Mucosa of rectum (tissue), 2 donors: ENCODE data around the gene CDK11A.
"Not testable (repeated sequence)": the region's sequence is repeated elsewhere in the genome, so short reads cannot be mapped to it uniquely, and the experiment has no call there.

Experiments used
- H3K27ac ChIP-seq, 2 donors: one replicate each; pipeline ENCODE4 v1.7.0; 2013; ENCODE audit warnings: inconsistent platforms in 2 of 2, low read depth in 2 of 2, low read length in 2 of 2
- H3K27me3 ChIP-seq, 2 donors: one replicate each; pipeline ENCODE4 v1.7.0; 2013; ENCODE audit warnings: low read length in 2 of 2; ENCODE audit not compliant: control insufficient read depth in 2 of 2, insufficient read depth in 2 of 2
- H3K36me3 ChIP-seq, 2 donors: one replicate each; pipeline ENCODE4 v1.7.0; 2013; ENCODE audit warnings: low read length in 2 of 2; ENCODE audit not compliant: control insufficient read depth in 2 of 2, insufficient read depth in 2 of 2
- H3K4me1 ChIP-seq, 2 donors: one replicate each; pipeline ENCODE4 v1.7.0; 2013; ENCODE audit warnings: low read length in 2 of 2, mild to moderate bottlenecking in 1 of 2; ENCODE audit not compliant: control insufficient read depth in 2 of 2, insufficient read depth in 2 of 2
- H3K4me3 ChIP-seq, 2 donors: one replicate each; pipeline ENCODE4 v1.7.0; 2013; ENCODE audit warnings: low read length in 2 of 2
- H3K9ac ChIP-seq, 2 donors: one replicate each; pipeline ENCODE4 v1.7.0; 2013; ENCODE audit warnings: low read length in 2 of 2, low read depth in 1 of 2, mild to moderate bottlenecking in 1 of 2
- H3K9me3 ChIP-seq, 2 donors: one replicate each; pipeline ENCODE4 v1.7.0; 2013; ENCODE audit warnings: low read length in 2 of 2; ENCODE audit not compliant: control insufficient read depth in 2 of 2
- donor health status: healthy.
- donor health status: Normal muscosa, but diverticular disease.

The CDK11A gene

DNA sequence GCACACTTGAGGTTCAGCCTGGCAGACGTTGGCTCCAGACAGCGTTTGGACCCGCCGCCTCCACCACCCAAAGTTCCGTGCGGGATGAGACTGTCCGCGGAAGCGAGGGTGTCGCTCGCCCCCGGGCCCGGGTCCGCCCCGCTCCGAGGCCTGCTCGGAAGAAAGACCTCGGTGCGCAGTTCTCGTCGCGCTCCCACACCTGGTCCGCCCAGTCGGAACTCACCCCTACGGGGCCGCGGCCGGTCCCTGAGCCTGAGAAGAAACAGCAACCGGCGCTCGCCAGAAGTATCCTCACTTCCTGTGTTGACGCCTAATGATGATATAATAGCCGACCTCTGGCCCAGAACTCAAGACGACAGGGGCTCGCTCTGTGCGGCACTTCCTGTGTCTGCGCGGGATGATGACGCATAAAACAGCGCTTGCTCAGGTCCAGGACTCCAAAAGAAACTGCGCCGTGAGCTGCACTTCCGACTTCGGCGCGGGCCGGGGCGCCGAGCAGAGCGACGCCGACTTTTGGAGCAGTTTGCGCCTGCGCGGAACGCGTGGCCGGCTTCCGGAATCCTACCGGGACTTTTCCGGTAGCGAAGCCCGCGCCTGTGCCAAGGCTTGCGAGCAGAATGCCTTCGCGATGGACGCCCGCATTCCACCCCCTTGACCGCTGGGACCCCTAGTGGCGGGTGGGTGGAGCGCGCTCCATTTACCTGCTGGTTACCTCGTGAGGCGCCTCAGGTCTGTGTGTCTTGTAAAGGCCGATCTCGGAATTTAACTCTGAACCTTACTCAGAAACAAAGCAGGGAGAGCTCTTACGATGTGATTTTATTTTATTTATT is at the start of gene CDK11A:
Gene CDK11A, minus strand, starts transcription at position 323 of the 830 bp plus-strand sequence. CDS start 1,539 bp downstream, outside the sequence.
- H3K27ac ChIP-seq, result peak within 1 kb of the TSS; percentile 86 to 88
- peak within 1 kb of the TSS; percentile 70 to 84 for H3K9ac ChIP-seq
- not testable (repeated sequence) for H3K9me3 ChIP-seq, H3K27me3 ChIP-seq, H3K4me1 ChIP-seq
- peak within 1 kb of the TSS; percentile 70 to 74 for H3K4me3 ChIP-seq
- peaks cover 4 to 13% of the 10 kb centered on the region in 2 donors for H3K36me3 ChIP-seq

DNA sequence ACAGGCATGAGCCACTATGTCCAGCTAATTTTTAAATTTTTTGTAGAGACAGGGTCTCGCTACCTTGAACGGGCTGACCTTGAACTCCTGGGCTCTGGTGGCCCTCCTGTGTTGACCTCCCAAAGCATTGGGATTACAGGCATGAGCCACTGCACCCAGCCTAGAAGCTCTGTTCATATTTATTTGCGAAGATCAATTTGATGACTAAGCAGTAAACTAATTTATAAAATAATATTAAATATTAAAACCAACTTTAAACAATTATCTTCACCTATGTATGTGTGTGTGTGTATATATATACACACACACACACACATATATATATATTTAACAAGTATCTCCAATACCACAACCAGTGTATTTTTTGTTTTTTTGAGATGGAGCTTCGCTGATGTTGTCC is 49.7 kb upstream of the CDK11A start:
- Histone ChIP-seq H3K4me3 (no peak overlapping the region), H3K36me3 (peaks cover 7% of the 10 kb centered on the region in 2 donors), H3K27ac (no peak overlapping the region), H3K4me1 (peaks cover 23 to 24% of the 10 kb centered on the region in 2 donors), H3K9me3 (no peaks in the 10 kb centered on the region), H3K9ac (no peak overlapping the region), H3K27me3 (no peaks in the 10 kb centered on the region)

DNA sequence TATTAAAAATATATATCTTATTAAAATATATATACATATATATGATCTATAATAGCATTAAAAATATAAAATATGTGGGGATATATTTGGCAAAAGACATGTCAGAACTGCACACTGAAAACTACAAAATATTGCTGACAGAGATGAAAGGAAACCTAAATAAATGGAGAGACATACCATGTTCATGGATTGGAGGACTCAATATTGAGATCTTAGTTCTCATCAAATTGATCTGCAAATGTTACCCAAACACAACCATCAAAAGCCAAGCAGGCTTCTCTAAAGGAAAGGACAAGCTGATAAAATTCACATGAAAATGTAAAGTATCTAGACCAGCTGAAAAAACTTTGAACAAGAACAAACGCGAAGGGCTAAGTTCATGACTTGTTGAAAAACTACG is 46.9 kb upstream of the CDK11A start:
- no peak overlapping the region for H3K27ac ChIP-seq
- peaks cover 10 to 11% of the 10 kb centered on the region in 2 donors for H3K4me1 ChIP-seq
- no peaks in the 10 kb centered on the region for H3K27me3 ChIP-seq
- no peak overlapping the region for H3K4me3 ChIP-seq
- H3K36me3 ChIP-seq, result peaks cover 7 to 16% of the 10 kb centered on the region in 2 donors
- no peaks in the 10 kb centered on the region for H3K9me3 ChIP-seq
- H3K9ac ChIP-seq, result no peak overlapping the region

DNA sequence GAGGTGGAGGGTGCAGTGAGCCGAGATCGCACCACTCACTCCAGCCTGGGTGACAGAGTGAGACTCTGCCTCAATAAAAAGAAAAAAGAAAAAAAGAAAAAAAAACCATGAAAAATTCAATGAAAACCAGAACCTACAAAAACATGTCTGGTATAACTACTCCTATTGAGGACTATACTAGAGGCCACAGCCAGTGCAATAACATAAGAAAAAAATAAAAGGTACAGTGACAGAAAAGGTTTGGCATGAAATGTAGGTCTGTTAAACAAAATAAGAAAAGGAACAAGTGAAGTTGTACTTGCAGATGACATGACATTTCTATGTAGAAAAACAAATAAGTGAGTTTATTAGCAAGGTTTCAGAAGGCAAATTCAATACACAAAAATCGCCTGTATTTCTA is 45.9 kb upstream of the CDK11A start:
- Histone ChIP-seq H3K4me3 (no peak overlapping the region), H3K9me3 (no peaks in the 10 kb centered on the region), H3K36me3 (peaks cover 7 to 17% of the 10 kb centered on the region in 2 donors), H3K4me1 (peaks cover under 1 to 2% of the 10 kb centered on the region in 2 donors), H3K27me3 (no peaks in the 10 kb centered on the region), H3K9ac (no peak overlapping the region), H3K27ac (no peak overlapping the region)

DNA sequence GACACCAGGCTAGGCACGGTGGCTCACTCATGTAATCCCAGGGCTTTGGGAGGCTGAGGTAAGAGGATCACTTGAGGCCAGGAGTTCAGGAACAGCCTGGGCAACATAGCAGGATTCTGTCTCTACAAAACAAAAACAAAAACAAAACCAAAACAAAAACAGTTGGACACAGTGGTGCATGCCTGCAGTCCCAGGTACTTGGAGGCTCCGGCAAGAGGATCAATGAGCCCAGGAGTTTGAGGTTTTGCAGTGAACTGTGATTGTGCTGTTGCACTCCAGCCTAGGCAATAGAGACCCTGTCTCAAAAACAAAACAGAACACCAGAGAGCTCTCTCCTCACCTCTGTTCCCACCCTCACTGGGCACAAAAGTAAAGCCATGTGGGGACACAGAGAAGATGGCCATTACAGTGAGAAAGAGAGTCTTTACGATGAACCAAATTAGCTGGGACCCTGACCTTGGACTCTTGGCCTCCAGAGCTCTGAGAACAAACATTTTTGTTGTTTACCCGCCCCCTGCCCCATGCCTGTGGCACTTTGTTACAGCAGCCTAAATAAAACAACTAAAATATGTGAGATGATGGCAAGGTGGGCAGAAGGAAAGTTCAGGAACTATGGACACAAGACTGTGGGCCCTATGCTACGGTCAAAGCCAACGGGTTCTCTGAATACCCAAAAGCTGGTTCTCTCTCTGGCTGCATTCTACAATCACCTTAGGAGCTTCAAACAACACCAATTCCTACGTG is 44.3 kb upstream of the CDK11A start:
- Histone ChIP-seq H3K9ac (no peak overlapping the region), H3K4me1 (no peaks in the 10 kb centered on the region), H3K27ac (no peak overlapping the region), H3K36me3 (peaks cover 10 to 31% of the 10 kb centered on the region in 2 donors), H3K9me3 (no peaks in the 10 kb centered on the region), H3K27me3 (no peaks in the 10 kb centered on the region), H3K4me3 (no peak overlapping the region)

DNA sequence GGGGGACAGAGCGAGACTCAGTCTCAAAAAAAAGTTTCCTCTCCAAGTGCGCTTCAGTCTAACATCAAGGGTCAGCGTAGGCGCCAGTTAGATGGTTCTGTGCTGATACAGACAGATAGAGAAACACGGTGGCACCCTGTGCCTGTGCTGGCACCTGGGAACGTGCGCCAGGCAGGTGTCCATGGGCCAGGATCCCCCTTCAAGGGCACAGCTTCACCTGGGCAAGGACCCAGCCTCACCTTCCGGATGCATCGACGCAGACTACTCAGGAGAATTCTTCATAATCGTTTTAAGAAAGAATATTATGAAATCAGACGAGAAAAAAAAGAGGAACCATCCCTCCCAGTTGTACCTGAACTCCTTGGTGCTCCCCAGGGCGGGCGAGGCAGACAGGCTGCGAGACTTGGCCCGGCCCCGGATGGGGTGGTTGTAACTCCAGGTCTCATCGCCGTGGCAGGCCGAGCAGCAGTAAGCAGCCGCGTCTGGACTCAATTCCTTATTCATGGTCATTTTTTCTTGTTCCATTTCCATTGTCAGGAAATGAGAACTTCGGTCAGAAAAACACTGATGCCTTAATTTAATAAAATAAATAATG is 40.8 kb upstream of the CDK11A start:
- no peak overlapping the region for H3K4me3 ChIP-seq
- H3K9me3 ChIP-seq, result no peaks in the 10 kb centered on the region
- peaks cover 18 to 45% of the 10 kb centered on the region in 2 donors for H3K36me3 ChIP-seq
- H3K4me1 ChIP-seq, result peaks cover under 1 to 1% of the 10 kb centered on the region in 2 donors
- no peaks in the 10 kb centered on the region for H3K27me3 ChIP-seq
- no peak overlapping the region for H3K9ac ChIP-seq
- no peak overlapping the region for H3K27ac ChIP-seq

DNA sequence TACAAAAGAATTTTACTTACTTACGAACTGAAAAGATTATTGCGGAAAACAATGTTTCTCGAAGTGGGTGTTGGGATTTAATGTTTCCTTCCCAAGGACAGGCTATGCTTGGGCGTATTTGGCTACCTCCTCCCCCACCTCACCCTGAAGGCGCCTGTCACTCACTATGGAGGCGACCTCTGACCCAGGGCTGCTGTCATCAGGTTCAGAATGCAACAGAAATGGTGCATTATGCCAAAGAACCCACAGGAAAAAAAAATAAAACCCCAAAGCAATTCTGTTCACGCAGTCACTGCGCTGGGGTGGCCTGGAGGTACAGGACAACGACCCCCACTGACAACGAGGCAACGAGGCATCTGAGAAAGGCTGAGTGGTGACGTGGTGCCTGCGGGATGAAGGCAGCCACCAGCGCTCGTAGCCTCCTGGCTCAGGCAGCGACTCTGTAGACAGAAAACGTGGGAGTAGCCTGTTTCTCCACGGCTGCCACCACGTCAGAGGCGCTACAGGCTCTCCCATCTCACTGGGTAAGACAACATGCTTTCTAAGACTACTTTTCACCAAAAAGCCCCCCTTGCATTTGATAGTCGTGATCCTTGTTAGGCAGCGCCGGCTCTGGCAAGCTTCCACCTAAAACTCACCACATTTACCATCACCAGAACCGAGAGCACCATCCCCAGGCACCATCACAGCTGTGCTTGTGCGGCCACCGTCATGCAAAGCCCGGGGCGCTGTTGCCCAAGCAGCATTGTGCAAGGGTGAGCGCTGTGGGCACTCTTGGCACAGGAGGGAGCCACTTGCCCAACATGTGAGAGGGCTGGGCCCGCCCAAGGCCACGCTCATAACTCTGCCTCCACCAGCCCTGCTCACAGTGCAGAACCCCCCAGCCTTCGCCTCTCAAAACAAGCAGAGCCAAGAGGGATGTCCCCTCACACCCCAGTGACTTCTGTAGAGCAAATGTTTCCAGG is 39.8 kb upstream of the CDK11A start:
- Histone ChIP-seq H3K4me3 (no peak overlapping the region), H3K36me3 (peaks cover 18 to 46% of the 10 kb centered on the region in 2 donors), H3K9ac (no peak overlapping the region), H3K27ac (no peak overlapping the region), H3K4me1 (peaks cover 11 to 12% of the 10 kb centered on the region in 2 donors), H3K27me3 (no peaks in the 10 kb centered on the region), H3K9me3 (no peaks in the 10 kb centered on the region)

DNA sequence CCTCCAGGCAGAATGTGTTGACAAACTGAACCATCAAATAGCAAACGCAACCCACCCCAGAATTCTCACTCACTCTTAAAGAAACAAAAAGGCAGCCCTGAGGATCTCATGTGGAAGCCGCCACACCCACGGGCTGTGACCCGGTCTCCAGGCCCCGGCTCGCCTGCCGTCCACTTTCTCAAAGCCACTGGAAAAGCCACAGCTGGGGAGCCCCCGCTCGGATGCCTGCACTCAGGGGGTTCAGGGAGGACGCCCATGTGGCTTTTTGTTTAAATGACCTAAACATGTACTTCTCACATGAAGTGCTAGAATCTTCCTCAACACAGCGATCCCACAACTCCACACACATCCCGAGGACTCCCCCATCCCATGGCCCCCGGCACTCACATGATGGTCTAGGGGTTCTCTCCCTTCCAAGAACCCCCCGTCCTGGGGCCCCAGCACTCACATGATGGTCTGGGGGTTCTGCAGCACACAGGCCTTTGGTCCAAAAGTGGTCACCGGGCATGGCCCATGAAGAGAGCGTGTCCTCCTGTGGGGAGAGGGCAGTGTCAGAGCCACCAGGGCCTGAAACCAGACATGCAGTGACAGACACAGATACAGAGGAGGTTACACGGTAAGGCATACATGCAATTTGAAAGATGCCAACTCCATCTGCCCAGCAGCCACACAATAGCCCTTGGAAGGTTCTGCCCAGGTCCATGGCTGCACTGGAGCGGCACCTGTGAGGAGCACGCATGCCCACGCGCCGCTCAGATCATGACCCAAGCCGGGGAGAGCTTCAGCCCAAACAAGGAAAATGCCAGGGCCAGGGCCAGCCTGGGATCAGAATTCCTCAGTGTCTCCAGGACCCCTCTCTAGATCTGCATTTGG is 37.6 kb upstream of the CDK11A start:
- Histone ChIP-seq H3K36me3 (peaks cover 19 to 44% of the 10 kb centered on the region in 2 donors), H3K4me1 (peaks cover 22 to 26% of the 10 kb centered on the region in 2 donors)

DNA sequence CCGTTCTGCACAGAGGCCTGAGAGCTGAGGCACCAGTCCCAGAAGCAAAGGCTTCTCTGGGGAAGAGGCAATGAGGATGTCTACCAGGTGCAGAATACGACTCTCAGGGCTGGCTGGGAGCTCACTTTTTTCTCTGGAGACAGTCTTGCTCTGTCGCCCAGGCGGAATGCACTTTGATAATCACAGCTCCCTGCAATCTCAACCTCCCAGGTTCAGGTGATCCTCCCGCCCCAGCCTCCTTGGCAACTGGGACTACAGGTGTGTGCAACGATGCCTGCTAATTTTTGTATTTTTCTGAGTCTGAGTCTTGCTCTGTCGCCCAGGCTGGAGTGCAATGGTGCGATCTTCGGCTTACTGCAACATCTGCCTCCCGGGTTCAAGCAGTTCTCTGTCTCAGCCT is 36.6 kb upstream of the CDK11A start:
- H3K27me3 ChIP-seq, result no peaks in the 10 kb centered on the region
- H3K9ac ChIP-seq, result no peak overlapping the region
- no peak overlapping the region for H3K4me3 ChIP-seq
- H3K4me1 ChIP-seq, result peaks cover 22 to 26% of the 10 kb centered on the region in 2 donors
- no peaks in the 10 kb centered on the region for H3K9me3 ChIP-seq
- H3K36me3 ChIP-seq, result peaks cover 29 to 55% of the 10 kb centered on the region in 2 donors
- no peak overlapping the region for H3K27ac ChIP-seq

More for the DNA sequence above, 37.6 kb upstream of the CDK11A start:
- no peak overlapping the region for H3K9ac ChIP-seq
- no peaks in the 10 kb centered on the region for H3K27me3 ChIP-seq
- no peaks in the 10 kb centered on the region for H3K9me3 ChIP-seq
- no peak overlapping the region for H3K4me3 ChIP-seq
- H3K27ac ChIP-seq, result no peak overlapping the region
